Measurements from ENCODE around the gene TMX3. TPM values are rescaled to one million over a fixed set of nuclear protein-coding genes. Genes with fewer than 3 reads are reported as not detected.

Gene TMX3
- total RNA-seq, 6 experiments from 2014 or later, result 10.1 to 21.6 (median 19.6) TPM

GRCh38 chr18:68721681-68722583, 7.0 kb upstream of the TMX3 start:
- Histone ChIP-seq H3K36me3 (no peaks in the 10 kb centered on the region), H3K4me1 (no peaks in the 10 kb centered on the region), H3K27me3 (no peaks in the 10 kb centered on the region), H3K4me3 (peak overlapping the region; percentile 5 to 14 (median 6)), H3K27ac (no peak overlapping the region), H3K9me3 (no peaks in the 10 kb centered on the region)
- intact Hi-C loops (cut with DNase I), result no loop called here
- ATAC-seq, result peak; percentile 56 to 69 (median 63)
- TF ChIP-seq CTCF (IDR thresholded peaks at IDR 0.05), result no peak
- no peak for DNase-seq
- 26% methylated on average over 8 of the region's 8 CpGs for WGBS (ENCODE audit: insufficient coverage, low coverage, low lambda C conversion rate, missing lambda C conversion rate)

GRCh38 chr18:68714366-68714711, 569 bp downstream of the TMX3 start:
- 3% methylated on average over 12 of the region's 14 CpGs for WGBS (ENCODE audit: insufficient coverage, low coverage, low lambda C conversion rate, missing lambda C conversion rate)
- intact Hi-C loops (cut with DNase I), result no loop called here
- no peak for DNase-seq

GRCh38 chr18:68713796-68714195, 1.1 kb downstream of the TMX3 start:
- 31% methylated on average over 6 of the region's 6 CpGs for WGBS (ENCODE audit: insufficient coverage, low coverage, low lambda C conversion rate, missing lambda C conversion rate)
- TF ChIP-seq CTCF (IDR thresholded peaks at IDR 0.05) (no peak), POLR2A (IDR thresholded peaks at IDR 0.05) (no peak)
- DNase-seq, result no peak

More at GRCh38 chr18:68714366-68714711, 569 bp downstream of the TMX3 start:
- peak overlapping the region; percentile 23 to 74 (median 73) for H3K27ac ChIP-seq
- TF ChIP-seq POLR2A (IDR thresholded peaks at IDR 0.05) (no peak), CTCF (IDR thresholded peaks at IDR 0.05) (no peak)
- ATAC-seq, result peak in 3 of 4 donors; percentile 7 to 8 (median 7)
- H3K9me3 ChIP-seq, result no peaks in the 10 kb centered on the region
- H3K4me3 ChIP-seq, result peak overlapping the region; percentile 95 to 98 (median 96)
- H3K27me3 ChIP-seq, result no peaks in the 10 kb centered on the region
- H3K4me1 ChIP-seq, result peaks cover 0 to 17% (median 0%) of the 10 kb centered on the region in 4 donors
- peaks cover 0 to 33% (median 6%) of the 10 kb centered on the region in 4 donors for H3K36me3 ChIP-seq

GRCh38 chr18:68713131-68713530, 1.8 kb downstream of the TMX3 start:
- H3K9me3 ChIP-seq, result no peaks in the 10 kb centered on the region
- WGBS (ENCODE audit: insufficient coverage, low coverage, low lambda C conversion rate, missing lambda C conversion rate), result 80% methylated on average over 2 of the region's 4 CpGs
- ATAC-seq (no peak), DNase-seq (no peak)
- no peaks in the 10 kb centered on the region for H3K27me3 ChIP-seq
- no peak for TF ChIP-seq POLR2A (IDR thresholded peaks at IDR 0.05)
- no peak for TF ChIP-seq CTCF (IDR thresholded peaks at IDR 0.05)
- peaks cover 0 to 17% (median 0%) of the 10 kb centered on the region in 4 donors for H3K4me1 ChIP-seq
- intact Hi-C loops (cut with DNase I), result no loop called here
- H3K27ac ChIP-seq, result no peak overlapping the region
- peaks cover 0 to 45% (median 6%) of the 10 kb centered on the region in 4 donors for H3K36me3 ChIP-seq
- no peak overlapping the region for H3K4me3 ChIP-seq

More at GRCh38 chr18:68713796-68714195, 1.1 kb downstream of the TMX3 start:
- H3K4me3 ChIP-seq, result peak overlapping the region; percentile 95 to 98 (median 96)
- no peaks in the 10 kb centered on the region for H3K27me3 ChIP-seq
- H3K36me3 ChIP-seq, result peaks cover 0 to 38% (median 6%) of the 10 kb centered on the region in 4 donors
- H3K27ac ChIP-seq, result no peak overlapping the region
- no peak for ATAC-seq
- intact Hi-C loops (cut with DNase I), result no loop called here
- no peaks in the 10 kb centered on the region for H3K9me3 ChIP-seq
- peaks cover 0 to 17% (median 0%) of the 10 kb centered on the region in 4 donors for H3K4me1 ChIP-seq
